A673 (cell line): ENCODE data around the gene PGGHG.

Experiments used
- CTCF ChIP-seq: fragments of 300-800, 200-600 bp; sonication (generic); conservative IDR thresholded peaks from 2 replicates; pipeline ENCODE4 v1.5.1; 2017; ENCODE audit warnings: low read depth, mild to moderate bottlenecking, antibody characterized with exemption, low read length, moderate library complexity, mixed read lengths
- EZH2 ChIP-seq: fragments of 200-600 bp; sonication (generic); IDR thresholded peaks from 2 replicates; pipeline ENCODE4 v1.6.1; 2017; ENCODE audit warnings: borderline replicate concordance, low read depth, mild to moderate bottlenecking, mixed read lengths, antibody characterized with exemption, low read length; ENCODE audit not compliant: poor library complexity, severe bottlenecking

- TF ChIP-seq CTCF: no peak
- TF ChIP-seq EZH2: no peak
Measured at GRCh38 chr11:326842-327580, 38.1 kb downstream of the PGGHG start.
